ENCODE measurements around the gene THSD7A. TPM values are rescaled to one million over a fixed set of nuclear protein-coding genes. Genes with fewer than 3 reads are reported as not detected.

THSD7A gene
- total and polyA plus RNA-seq, 10 of the 15 experiments (the other 5 are each of a cell fraction or from before 2014, with no cell fraction given): 0.03 to 0.09 (median 0.03) TPM; not detected in 7

DNA sequence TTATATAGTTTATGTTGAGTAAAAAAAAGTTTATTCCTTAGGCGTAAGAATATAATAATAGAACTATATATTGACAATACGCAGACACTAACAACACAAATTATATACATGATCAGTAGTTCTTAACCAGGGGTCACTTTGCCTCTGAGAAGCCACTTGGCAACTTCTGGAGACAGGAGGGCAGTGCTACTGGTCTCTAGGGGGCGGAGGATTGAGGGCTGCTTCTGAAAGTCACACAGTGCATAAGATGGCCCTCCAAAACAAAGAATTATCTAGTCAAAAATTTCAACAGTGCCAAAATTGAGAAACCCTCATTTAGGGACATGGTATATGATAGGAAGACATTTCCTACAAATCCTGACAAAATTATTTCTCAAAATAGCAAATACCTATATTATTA, 77.1 kb downstream of the THSD7A start:
- no peaks in the 10 kb centered on the region for H4K20me1 ChIP-seq (ENCODE audit: control insufficient read depth, insufficient read depth)
- H3K4me3 ChIP-seq: no peak overlapping the region
- no peaks in the 10 kb centered on the region for H3K4me1 ChIP-seq (ENCODE audit: control insufficient read depth, insufficient read depth, low read length)
- DNase-seq (ENCODE audit: low read depth, low spot score) (no peak), FAIRE-seq (no peak), ATAC-seq (peak; percentile 37; the same call in 2 of the 3 replicates)
- H3K79me2 ChIP-seq (ENCODE audit: control insufficient read depth, insufficient read depth, low read length): no peaks in the 10 kb centered on the region
- in situ Hi-C loops (cut with MboI) (no loop called here), intact Hi-C loops (cut with micrococcal nuclease; ENCODE audit: unreplicated experiment) (no loop called here)
- 56% methylated on average over 3 of the region's 3 CpGs for whole genome bisulfite sequencing (ENCODE audit: insufficient coverage, insufficient replicate concordance, low lambda C conversion rate, missing lambda C conversion rate)
- no TSS peak for BruUV-seq (replicated peaks)
- H3K36me3 ChIP-seq (ENCODE audit: control insufficient read depth in 2 of 2, insufficient read depth in 2 of 2, low read length in 1 of 2): no peaks in the 10 kb centered on the region
- no peaks in the 10 kb centered on the region for H3K9me3 ChIP-seq (replicated peaks; ENCODE audit: control insufficient read depth, insufficient read depth, low read length)
- no peak overlapping the region for H2AFZ ChIP-seq (ENCODE audit: control insufficient read depth, low read depth, low read length)
- no peak overlapping the region for H3K9ac ChIP-seq (ENCODE audit: control insufficient read depth, insufficient read depth, low read length)
- H3K4me2 ChIP-seq (ENCODE audit: control insufficient read depth, insufficient read depth): no peak overlapping the region
- TF ChIP-seq, protein P1, sequence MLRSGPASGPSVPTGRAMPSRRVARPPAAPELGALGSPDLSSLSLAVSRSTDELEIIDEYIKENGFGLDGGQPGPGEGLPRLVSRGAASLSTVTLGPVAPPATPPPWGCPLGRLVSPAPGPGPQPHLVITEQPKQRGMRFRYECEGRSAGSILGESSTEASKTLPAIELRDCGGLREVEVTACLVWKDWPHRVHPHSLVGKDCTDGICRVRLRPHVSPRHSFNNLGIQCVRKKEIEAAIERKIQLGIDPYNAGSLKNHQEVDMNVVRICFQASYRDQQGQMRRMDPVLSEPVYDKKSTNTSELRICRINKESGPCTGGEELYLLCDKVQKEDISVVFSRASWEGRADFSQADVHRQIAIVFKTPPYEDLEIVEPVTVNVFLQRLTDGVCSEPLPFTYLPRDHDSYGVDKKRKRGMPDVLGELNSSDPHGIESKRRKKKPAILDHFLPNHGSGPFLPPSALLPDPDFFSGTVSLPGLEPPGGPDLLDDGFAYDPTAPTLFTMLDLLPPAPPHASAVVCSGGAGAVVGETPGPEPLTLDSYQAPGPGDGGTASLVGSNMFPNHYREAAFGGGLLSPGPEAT (IDR thresholded peaks at IDR 0.05; ENCODE audit: low read depth): no peak
- H3K27me3 ChIP-seq (replicated peaks in 1 of 2; ENCODE audit: control insufficient read depth in 2 of 2, insufficient read depth in 2 of 2, low read length in 1 of 2): no peaks in the 10 kb centered on the region
- RAD21 ChIA-PET (ENCODE audit: unreplicated experiment): no interaction called here
- H3K27ac ChIP-seq (ENCODE audit: control insufficient read depth, insufficient read depth): no peak overlapping the region
- SMC1A ChIA-PET (ENCODE audit: uncharacterized antibody, unreplicated experiment): no interaction called here
- CTCF ChIA-PET: no interaction called here
- POLR2A ChIA-PET: no interaction called here

GRCh38 chr7:11754123-11754522, 77.9 kb downstream of the THSD7A start:
- no TSS peak for BruUV-seq (replicated peaks)
- no peaks in the 10 kb centered on the region for H3K36me3 ChIP-seq (ENCODE audit: control insufficient read depth in 2 of 2, insufficient read depth in 2 of 2, low read length in 1 of 2)
- TF ChIP-seq STAT1 (conservative IDR thresholded peaks at IDR 0.05) (no peak), MEF2A (IDR thresholded peaks at IDR 0.05; ENCODE audit: insufficient read depth, low read depth, low read length) (0 out of 2 replicates have a peak, but pooled peaks have one; percentile 37), HDGF (IDR thresholded peaks at IDR 0.05) (no peak), KAT2A (conservative IDR thresholded peaks at IDR 0.05; ENCODE audit: control insufficient read depth, low read depth, low read length) (no peak), SUZ12 (IDR thresholded peaks at IDR 0.05; ENCODE audit: unreplicated experiment) (no peak), ZBTB11 (CRISPR knock-in tag; IDR thresholded peaks at IDR 0.05) (no peak), RUNX3 (IDR thresholded peaks at IDR 0.05; ENCODE audit: low read length) (peak; percentile 47), MLLT1 (IDR thresholded peaks at IDR 0.05) (no peak), SREBF2 (IDR thresholded peaks at IDR 0.05; ENCODE audit: low read length) (no peak), TCF7 (IDR thresholded peaks at IDR 0.05; ENCODE audit: borderline replicate concordance) (no peak), NFIC (IDR thresholded peaks at IDR 0.05; ENCODE audit: low read depth, low read length) (peak; percentile 57; the same call in 1 of the 2 replicates), JUNB (IDR thresholded peaks at IDR 0.05) (peak; percentile 44)

More at GRCh38 chr7:11754123-11754522, 77.9 kb downstream of the THSD7A start:
- Histone ChIP-seq H3K79me2 (ENCODE audit: control insufficient read depth, insufficient read depth, low read length) (no peaks in the 10 kb centered on the region), H3K4me3 (no peak overlapping the region), H4K20me1 (ENCODE audit: control insufficient read depth, insufficient read depth) (no peaks in the 10 kb centered on the region), H3K4me2 (ENCODE audit: control insufficient read depth, insufficient read depth) (no peak overlapping the region), H2AFZ (ENCODE audit: control insufficient read depth, low read depth, low read length) (no peak overlapping the region), H3K27me3 (replicated peaks in 1 of 2; ENCODE audit: control insufficient read depth in 2 of 2, insufficient read depth in 2 of 2, low read length in 1 of 2) (no peaks in the 10 kb centered on the region), H3K9ac (ENCODE audit: control insufficient read depth, insufficient read depth, low read length) (no peak overlapping the region), H3K9me3 (replicated peaks; ENCODE audit: control insufficient read depth, insufficient read depth, low read length) (no peaks in the 10 kb centered on the region), H3K27ac (ENCODE audit: control insufficient read depth, insufficient read depth) (no peak overlapping the region), H3K4me1 (ENCODE audit: control insufficient read depth, insufficient read depth, low read length) (no peaks in the 10 kb centered on the region)
- DNase-seq (ENCODE audit: low read depth, low spot score) (no peak), FAIRE-seq (no peak), ATAC-seq (peak; percentile 74)
- SMC1A ChIA-PET (ENCODE audit: uncharacterized antibody, unreplicated experiment): no interaction called here
- intact Hi-C loops (cut with micrococcal nuclease; ENCODE audit: unreplicated experiment): no loop called here
- CTCF ChIA-PET: no interaction called here
- WGBS (ENCODE audit: insufficient coverage, insufficient replicate concordance, low lambda C conversion rate, missing lambda C conversion rate): 14% methylated on average over 2 of the region's 2 CpGs
- RAD21 ChIA-PET (ENCODE audit: unreplicated experiment): no interaction called here
- POLR2A ChIA-PET: no interaction called here
- in situ Hi-C loops (cut with MboI): no loop called here
